ENCODE measurements around the gene DEPDC5. TPM values are rescaled to one million over a fixed set of nuclear protein-coding genes. Genes with fewer than 3 reads are reported as not detected.

DEPDC5 gene
- total RNA-seq, 3 donors from 2014 or later, result 48.7 to 53.1 (median 49.5) TPM

DNA sequence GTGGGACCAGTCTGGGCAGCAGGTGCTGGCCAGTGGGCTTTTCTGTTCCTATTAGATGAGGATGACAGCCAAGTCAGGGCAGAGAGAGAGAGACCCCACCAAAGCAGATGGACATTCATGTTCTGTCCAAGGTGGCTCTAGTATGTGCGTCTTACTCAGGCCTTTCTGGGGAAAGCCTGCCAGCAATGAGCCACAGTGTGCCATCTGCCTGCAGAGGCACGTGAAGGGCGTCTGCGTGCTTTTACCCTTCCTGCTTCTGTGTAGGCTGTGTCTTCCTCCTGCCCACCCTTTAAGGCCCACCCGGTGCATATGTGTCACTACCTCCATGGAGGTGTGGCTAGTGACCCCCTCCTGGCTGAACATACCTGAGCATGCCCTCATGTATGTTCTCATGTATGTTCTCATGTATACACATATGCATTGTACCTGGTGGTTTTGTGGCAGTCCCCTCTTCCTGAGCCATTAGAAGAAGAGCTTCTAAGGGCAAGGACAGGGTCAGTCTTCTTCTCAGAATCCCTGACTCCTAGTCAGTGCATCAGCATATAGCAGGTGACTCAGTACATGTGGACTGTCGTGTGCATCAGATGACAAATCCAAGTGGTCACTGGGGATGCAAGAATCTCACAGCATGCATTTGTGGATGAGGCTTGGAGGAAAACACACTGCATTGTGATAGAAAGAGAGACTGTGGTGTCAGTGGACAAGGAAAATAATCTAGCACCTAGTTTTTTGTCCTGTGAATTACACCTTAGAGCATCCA is 100.1 kb downstream of the DEPDC5 start:
- no peaks in the 10 kb centered on the region for H3K36me3 ChIP-seq (ENCODE audit: low read depth)
- DNase-seq (no peak), ATAC-seq (no peak)
- intact Hi-C loops (cut with DNase I, micrococcal nuclease), result no loop called here
- no peaks in the 10 kb centered on the region for H3K4me1 ChIP-seq (ENCODE audit: low read depth)
- TF ChIP-seq, protein P1, sequence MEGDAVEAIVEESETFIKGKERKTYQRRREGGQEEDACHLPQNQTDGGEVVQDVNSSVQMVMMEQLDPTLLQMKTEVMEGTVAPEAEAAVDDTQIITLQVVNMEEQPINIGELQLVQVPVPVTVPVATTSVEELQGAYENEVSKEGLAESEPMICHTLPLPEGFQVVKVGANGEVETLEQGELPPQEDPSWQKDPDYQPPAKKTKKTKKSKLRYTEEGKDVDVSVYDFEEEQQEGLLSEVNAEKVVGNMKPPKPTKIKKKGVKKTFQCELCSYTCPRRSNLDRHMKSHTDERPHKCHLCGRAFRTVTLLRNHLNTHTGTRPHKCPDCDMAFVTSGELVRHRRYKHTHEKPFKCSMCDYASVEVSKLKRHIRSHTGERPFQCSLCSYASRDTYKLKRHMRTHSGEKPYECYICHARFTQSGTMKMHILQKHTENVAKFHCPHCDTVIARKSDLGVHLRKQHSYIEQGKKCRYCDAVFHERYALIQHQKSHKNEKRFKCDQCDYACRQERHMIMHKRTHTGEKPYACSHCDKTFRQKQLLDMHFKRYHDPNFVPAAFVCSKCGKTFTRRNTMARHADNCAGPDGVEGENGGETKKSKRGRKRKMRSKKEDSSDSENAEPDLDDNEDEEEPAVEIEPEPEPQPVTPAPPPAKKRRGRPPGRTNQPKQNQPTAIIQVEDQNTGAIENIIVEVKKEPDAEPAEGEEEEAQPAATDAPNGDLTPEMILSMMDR (IDR thresholded peaks at IDR 0.05), result no peak
- no peaks in the 10 kb centered on the region for H3K9me3 ChIP-seq
- no peak overlapping the region for H3K4me3 ChIP-seq

DNA sequence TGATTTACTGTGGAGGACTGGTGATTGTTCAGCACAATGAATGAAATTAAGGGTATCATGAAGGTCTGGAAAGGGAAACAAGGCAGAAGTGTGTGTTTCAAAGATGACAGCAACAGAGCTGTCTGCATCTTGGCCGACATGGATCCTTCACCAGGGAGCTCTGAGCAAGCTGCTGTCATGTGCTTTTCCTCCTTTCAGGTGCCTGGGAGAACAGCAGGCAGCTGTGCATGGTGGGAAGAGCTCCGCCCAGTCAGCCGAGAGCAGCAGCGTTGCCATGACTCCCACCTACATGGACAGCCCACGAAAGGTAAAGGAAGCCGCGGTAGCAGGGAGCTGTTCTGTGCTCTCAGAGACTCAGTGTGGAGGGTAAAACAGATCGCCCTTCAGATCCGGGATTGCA is 103.4 kb downstream of the DEPDC5 start:
- no peaks in the 10 kb centered on the region for H3K36me3 ChIP-seq (ENCODE audit: low read depth)
- no peak overlapping the region for H3K4me3 ChIP-seq
- no peaks in the 10 kb centered on the region for H3K4me1 ChIP-seq (ENCODE audit: low read depth)
- ATAC-seq (peak; percentile 70), DNase-seq (peak in 1 of 3 donors; percentile 13)
- TF ChIP-seq, protein P1 (IDR thresholded peaks at IDR 0.05), result no peak
- H3K9me3 ChIP-seq, result no peaks in the 10 kb centered on the region
- intact Hi-C loops (cut with DNase I, micrococcal nuclease), result no loop called here

DNA sequence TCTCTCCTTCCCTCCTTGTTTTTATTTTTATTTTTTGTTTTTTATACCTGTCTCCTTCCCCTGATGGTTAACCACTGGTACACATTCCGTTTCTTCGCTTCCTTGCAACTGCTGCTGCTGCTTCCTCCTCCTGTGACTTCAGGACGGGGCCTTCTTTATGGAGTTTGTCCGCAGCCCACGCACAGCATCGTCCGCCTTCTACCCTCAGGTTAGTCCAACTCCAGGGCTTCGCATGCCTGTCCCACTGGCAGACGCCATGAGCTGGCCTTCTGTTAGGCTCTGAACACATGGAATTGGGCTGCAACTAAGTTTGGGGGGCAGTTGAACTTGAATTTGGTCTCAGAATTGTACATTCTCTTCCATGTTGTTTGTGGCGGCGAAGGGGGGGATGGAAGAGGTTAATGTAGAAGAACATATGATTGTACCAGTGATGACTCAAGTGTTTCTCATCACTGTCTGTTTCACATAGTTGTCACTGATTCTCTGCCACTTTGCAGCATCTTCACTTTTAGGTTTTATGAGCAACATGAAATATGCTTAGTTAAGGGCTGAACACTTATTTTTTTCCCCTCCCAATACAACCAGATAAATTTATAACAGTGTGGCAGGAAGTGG is 107.5 kb downstream of the DEPDC5 start:
- Histone ChIP-seq H3K4me1 (ENCODE audit: low read depth) (no peaks in the 10 kb centered on the region), H3K4me3 (no peak overlapping the region), H3K9me3 (no peaks in the 10 kb centered on the region), H3K36me3 (ENCODE audit: low read depth) (no peaks in the 10 kb centered on the region)
- no peak for DNase-seq
- TF ChIP-seq, protein P1 (IDR thresholded peaks at IDR 0.05), result no peak
- ATAC-seq, result no peak
- intact Hi-C loops (cut with DNase I, micrococcal nuclease), result no loop called here

DNA sequence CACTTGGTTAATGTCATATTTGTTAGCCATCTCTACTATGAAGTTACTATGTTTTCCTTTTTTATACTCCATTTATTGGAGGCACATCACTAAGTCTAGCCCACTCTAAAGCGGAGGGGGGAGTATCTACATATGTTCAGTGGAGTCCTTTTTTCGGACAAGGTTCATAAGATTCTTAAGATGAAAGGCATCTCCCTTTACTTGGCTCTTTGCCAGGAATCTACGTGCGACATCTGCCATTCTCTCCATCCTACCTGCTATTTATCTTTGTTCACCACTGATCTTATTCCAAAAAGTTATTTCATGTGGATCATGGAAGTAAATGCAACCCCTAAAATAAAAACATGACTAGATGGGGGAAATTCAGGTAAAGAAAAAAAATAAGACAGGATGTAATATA is 113.1 kb downstream of the DEPDC5 start:
- Histone ChIP-seq H3K36me3 (ENCODE audit: low read depth) (no peaks in the 10 kb centered on the region), H3K9me3 (no peaks in the 10 kb centered on the region), H3K4me1 (ENCODE audit: low read depth) (peaks cover 8% of the 10 kb centered on the region), H3K4me3 (no peak overlapping the region)
- no peak for DNase-seq
- TF ChIP-seq, protein P1 (IDR thresholded peaks at IDR 0.05), result no peak
- intact Hi-C loops (cut with DNase I, micrococcal nuclease), result no loop called here
- no peak for ATAC-seq

DNA sequence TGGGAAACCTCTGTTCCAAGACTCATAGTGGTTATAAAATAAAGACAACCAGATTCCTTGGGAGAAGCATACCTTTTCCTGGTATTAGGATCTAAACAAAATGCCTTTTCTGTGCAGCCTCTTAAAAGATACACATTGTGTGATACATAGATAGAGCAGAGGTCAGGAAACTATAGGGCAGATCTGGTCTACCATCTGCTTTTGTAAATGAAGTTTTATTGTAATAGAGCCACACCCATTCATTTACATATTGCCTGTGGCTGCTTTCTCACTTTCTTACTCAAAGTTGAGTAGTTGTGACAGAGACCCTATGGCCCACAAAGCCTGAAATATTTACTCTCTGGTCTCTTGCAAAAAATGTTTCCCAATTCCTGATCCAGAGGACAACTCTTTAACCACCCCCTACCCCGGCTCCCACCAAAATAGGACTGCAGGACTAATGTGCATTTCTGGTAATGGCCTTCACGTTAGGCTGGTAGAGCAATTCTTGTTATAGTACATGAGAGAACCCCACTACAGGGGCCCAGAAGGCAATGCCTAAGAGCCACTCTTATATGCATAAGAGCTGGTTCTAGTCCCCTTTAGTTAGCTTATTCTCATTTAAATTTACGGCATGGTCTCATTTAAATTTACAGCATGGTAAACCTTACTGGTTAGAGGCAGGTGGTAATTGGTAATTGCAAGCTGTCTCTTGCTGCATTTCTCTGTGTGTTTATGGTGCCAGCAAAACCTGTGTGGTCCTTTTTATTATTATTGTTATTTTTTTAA is 113.8 kb downstream of the DEPDC5 start:
- TF ChIP-seq, protein P1 (IDR thresholded peaks at IDR 0.05), result no peak
- Histone ChIP-seq H3K4me3 (no peak overlapping the region), H3K4me1 (ENCODE audit: low read depth) (peaks cover 11% of the 10 kb centered on the region), H3K36me3 (ENCODE audit: low read depth) (no peaks in the 10 kb centered on the region), H3K9me3 (no peaks in the 10 kb centered on the region)
- ATAC-seq, result peak; percentile 60
- intact Hi-C loops (cut with DNase I, micrococcal nuclease), result no loop called here
- DNase-seq, result no peak
